ENCODE results near the gene FAM98C.

The FAM98C gene

DNA sequence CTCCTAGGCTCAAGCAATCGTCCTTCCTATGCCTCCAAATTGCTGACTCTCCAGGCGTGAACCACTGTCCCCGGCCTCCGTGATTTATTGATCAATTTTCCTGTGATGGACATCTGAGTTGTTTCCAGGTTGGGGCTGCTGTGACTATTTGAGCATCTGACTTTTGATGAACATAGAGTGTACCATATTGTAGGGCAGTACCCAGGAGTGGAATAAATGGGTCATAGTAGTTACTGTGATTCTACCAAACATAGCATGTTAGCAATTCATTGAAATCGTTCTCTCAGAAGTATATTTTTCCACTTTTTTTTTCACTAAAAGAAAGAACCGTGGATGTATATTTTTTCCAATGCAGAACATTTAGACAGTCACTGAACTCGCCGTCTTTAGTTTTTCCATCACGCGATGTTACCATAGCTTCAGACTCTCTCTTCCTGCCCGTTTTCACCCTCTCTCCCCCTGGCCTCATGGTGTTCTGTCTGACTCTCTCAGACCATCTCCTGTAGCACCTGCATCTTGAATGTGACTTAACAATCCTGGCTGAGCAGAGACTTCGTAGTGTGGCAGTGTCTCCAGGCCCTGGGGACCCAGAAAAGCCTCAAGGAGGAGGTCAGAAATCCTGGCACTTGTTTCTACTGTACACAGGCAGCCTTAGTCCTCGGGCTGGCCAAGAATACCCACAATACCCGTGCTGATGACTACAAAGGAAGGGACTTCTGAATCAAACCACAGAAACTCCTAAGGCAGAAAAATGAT lies 26.3 kb downstream of the FAM98C start:
- no peak for DNase-seq

DNA sequence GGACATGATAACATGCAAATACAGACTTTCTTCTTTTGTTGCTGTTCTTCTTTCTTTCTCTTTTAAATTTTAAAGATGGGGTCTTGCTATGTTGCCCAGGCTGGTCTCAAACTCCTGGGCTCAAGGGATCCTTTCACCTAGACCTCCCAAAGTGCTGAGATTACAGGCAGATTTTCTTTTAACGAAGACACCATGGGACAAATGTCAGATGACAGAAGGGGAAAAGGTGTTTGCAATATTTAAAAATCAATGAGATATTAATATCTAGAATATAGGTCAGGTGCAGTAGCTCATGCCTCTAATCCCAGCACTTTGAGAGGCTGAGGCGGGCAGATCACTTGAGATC lies 26.9 kb downstream of the FAM98C start:
- DNase-seq: no peak

DNA sequence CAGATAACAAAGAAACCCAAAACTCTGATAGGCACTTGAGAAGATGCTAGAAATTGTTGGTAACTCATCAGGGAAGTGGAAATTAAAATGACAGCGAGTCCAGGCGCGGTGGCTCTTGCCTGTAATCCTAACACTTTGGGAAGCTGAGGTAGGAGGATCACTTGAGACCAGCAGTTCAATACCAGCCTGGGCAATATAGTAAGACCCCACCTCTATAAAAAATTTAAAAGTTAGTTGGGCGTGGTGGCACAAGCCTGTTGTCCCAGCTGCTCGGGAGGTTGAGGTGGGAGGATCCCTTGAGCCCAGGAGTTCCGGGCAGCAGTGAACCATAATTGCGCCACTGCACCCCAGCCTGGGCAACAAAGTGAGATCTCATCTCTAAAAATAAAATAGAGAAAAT lies 28.0 kb downstream of the FAM98C start:
- DNase-seq: no peak

- DNase-seq: no peak
Measured at GRCh38 chr19:38433268-38433733, 30.4 kb downstream of the FAM98C start, which contains the start of gene RYR1. TSS of gene RYR1 (plus strand) at chr19:38433691. CDS start at chr19:38433830, 139 bp downstream.

GRCh38 chr19:38434549-38435051 lies 31.7 kb downstream of the FAM98C start:
- DNase-seq: no peak

DNA sequence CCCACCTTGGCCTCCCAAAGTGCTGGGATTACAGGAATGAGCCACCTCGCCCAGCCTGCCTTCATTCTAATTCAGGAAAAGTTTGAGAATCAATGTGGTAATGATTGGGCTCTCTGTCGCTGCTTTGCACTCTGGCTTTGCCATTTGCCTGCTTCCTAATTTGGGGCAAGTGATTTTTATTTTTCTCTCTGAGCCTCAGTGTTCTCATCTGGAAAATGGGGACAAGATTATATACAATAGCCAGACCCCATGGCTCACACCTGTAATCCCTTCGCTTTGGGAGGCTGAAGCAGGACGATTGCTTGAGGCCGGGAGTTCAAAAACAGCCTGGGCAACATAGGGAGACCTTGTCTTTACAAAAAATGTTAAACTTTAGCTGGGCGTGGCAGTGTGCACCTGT lies 34.4 kb downstream of the FAM98C start:
- DNase-seq: no peak

DNA sequence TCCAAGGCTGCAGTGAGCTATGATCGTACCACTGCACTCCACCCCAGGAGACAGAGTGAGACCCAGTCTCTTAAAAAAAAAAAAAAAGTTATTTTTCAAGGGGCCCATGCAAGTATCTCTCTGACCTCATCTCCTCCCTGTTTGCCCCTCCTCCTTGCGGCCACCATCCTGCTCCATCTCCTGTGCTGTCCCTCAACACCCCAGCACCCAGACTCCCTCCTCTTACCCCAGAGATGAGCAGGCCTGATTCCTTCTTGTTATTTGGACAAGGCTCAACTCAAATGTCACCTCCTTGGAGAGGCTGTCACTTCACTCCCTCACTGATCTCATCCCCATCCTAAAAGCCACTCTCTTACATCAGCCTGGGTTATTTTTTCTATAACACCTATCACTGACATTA lies 35.0 kb downstream of the FAM98C start:
- DNase-seq: no peak

GRCh38 chr19:38440592-38440991 lies 37.7 kb downstream of the FAM98C start:
- DNase-seq: no peak

- DNase-seq: no peak
Measured at GRCh38 chr19:38441657-38442348, 38.9 kb downstream of the FAM98C start.

- no peak for DNase-seq
Measured at GRCh38 chr19:38442736-38443135, 39.8 kb downstream of the FAM98C start.

DNA sequence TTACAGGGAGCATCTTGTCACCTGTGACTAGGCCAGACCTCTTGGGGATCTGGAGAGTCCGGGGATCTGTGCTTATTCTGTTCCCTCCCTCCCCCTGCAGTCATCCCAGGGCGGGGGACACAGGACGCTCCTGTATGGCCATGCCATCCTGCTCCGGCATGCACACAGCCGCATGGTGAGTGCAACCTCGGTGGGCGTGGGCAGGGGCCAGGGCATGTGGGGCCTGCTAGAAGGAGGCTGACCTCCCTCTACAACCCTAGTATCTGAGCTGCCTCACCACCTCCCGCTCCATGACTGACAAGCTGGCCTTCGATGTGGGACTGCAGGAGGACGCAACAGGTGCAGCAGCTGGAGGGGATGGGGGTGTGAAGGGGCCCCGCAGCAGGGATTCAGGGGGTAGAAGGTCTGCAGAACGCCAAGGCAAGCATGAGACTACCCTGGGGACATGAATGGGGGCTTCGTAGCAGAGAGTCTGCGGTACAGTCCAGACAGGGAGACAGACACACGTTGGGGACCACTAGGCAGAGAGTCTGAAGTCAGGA lies 40.6 kb downstream of the FAM98C start:
- DNase-seq: no peak

DNA sequence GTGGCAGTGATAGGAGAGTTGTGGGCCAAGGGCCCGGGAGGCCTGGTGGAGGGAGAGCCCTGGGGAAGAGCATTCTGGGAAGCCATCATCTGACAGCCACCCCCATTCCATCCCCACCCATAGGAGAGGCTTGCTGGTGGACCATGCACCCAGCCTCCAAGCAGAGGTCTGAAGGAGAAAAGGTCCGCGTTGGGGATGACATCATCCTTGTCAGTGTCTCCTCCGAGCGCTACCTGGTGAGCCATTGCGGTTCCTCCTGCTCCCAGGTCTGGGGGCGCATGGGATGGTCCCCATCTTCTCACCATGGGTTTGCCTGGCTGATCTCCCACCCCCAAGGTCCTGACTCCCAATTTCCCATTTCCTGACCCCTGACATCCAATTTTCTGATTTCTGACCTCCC lies 41.1 kb downstream of the FAM98C start:
- DNase-seq: no peak

DNA sequence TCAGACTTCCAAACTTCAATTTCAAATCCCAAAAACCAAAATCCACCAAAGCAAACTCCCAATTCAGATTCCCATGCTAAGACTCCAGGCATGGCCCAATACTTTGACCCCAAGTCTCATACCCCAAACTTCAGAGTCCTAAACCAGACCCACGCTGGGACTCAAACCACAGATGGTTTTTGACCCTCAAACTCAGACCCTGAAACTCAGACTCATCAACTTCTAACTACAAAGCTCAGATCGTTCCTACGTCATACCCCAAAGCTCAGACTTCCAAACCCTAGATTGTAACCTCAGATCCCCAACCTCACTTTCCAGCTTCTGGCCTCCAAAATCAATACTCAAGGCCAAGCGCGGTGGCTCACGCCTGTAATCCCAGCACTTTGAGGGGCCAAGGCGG lies 42.5 kb downstream of the FAM98C start:
- no peak for DNase-seq

DNA sequence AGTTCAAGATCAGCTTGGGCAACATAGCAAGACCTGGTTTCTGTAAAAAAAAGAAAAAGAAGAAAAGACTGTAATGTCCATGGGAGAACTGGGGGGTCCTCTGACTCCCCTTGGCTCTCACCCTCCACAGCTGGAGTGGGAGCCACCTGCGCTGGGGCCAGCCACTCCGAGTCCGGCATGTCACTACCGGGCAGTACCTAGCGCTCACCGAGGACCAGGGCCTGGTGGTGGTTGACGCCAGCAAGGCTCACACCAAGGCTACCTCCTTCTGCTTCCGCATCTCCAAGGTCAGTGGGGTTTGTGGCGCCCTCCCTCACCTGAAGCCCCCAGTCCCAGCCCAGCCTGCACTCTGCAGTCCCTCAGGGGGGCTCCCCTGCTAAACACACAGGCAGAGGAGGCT lies 45.3 kb downstream of the FAM98C start:
- DNase-seq: no peak

GRCh38 chr19:38449518-38449917 lies 46.6 kb downstream of the FAM98C start:
- no peak for DNase-seq

- DNase-seq: no peak
Measured at GRCh38 chr19:38451036-38451435, 48.1 kb downstream of the FAM98C start.

DNA sequence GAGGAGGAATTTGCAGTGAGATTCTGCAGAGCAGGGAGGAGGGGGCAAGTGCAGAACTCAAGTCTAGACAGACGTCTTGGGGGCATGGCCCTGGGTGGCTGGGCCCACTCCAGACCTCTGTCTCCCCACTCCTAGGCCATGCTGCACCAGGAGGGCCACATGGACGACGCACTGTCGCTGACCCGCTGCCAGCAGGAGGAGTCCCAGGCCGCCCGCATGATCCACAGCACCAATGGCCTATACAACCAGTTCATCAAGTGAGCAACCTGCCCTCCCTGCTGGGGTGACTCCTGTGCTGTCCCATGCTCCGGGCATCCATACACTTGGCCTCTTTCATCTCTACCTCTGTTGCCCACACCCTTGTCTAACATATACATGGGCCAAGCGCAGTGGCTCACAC lies 48.7 kb downstream of the FAM98C start:
- DNase-seq: no peak

- no peak for DNase-seq
Measured at GRCh38 chr19:38452430-38453366, 49.8 kb downstream of the FAM98C start.

DNA sequence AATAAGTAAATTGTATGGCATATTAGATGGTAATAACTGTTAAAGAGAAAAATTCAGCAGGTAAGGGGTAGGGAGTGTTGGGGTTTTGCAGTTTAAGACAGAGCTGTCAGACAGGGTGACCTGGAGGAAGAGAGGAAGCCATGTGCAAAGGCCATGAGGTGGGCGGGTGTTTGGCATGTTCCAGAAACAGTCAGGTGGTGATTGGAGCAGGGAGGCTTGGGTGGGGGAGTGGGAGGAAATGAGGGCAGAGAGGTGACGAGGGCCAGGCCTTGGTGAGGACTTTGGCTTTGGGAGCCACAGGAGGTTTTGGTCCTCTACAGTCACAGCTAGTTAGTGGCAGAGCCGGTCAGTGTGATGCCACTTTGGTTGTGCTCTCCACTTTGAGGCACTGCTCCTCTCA lies 50.7 kb downstream of the FAM98C start:
- DNase-seq: no peak

- no peak for DNase-seq
Measured at GRCh38 chr19:38455031-38455430, 52.1 kb downstream of the FAM98C start.

GRCh38 chr19:38457202-38457601 lies 54.3 kb downstream of the FAM98C start:
- DNase-seq: no peak

DNA sequence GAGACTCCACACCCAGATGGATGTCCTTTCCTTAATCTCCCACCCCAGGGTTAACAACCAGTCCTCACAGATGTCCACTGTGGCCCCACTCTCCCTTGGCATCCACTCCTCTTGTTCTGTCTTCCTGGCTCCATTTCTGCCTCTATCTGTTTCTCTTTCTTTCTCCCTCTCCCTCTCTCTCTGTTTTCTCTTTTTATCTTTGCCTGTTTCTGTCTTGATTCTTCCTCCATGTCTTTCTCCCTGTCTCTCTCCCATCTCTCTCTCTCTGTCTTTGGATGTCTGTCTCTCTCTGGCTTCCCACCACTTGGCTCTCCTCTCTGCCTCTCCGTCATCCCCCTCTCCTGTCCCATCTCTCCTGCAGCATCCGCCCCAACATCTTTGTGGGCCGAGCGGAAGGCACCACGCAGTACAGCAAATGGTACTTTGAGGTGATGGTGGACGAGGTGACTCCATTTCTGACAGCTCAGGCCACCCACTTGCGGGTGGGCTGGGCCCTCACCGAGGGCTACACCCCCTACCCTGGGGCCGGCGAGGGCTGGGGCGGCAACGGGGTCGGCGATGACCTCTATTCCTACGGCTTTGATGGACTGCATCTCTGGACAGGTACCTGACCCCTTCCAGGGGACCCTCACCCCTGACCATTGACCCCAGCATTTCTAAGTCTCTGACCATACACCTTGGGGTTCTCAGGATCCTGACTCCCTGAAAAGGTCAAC lies 55.0 kb downstream of the FAM98C start:
- no peak for DNase-seq
